ENCODE measurements around the gene TMEM117.

Gene TMEM117

DNA sequence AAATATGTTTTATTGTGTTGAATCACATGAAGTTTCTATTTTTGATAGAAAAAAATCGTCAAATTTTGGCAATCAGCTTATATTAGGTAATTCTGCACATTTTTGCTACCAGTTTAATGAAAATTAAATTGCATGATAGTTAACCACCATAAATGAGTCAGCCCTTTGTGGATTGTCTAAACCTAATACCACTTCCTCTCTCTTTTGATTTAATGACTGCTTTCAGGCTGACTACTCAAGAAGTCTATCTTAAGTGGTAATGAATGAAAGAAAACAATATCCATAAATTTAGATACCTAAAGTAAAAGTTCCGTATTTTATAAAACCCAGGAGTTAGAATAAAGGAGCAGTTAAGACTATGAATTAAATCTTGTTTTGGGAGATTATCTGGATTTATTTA lies 450.5 kb downstream of the TMEM117 start:
- peaks cover 6% of the 10 kb centered on the region for H3K9me3 Mint-ChIP-seq (ENCODE audit: low read depth)
- H3K4me1 Mint-ChIP-seq (ENCODE audit: low read depth), result peaks cover 23% of the 10 kb centered on the region
- H3K27me3 Mint-ChIP-seq, result no peaks in the 10 kb centered on the region
- no peak overlapping the region for H3K27ac Mint-ChIP-seq
- H3K4me3 Mint-ChIP-seq, result no peak overlapping the region
- peaks cover 13% of the 10 kb centered on the region for H3K36me3 Mint-ChIP-seq

DNA sequence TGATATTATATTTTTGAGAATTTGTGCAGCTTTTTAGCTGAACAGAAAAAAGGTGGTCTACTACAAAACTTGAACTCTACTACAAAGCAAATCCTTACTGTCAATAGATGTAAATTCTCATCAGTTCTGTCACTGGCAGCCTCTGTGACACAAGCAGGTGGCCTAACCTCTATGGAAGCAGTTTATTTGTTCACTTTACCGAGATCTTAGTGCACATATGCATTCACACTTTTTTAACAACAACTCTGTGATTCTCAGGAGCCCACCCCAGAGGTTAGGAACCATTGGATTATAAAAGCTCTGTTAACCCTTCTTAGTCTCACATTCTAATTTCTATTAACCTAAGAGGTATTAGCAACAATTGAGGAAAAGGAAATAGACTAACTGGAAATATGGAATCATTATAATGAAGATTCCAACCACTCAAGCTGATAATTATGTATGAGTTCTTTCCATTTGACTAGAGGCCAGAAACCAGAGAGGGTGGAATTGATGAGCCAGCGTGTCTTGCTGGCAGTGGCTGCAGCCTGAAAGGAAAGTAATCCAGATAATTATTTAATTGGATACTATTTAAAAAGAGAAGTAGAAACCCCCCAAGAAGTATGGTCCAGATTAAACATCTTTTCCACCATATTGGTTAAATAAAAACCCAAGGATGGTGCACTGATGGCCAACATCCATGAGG lies 451.1 kb downstream of the TMEM117 start:
- H3K36me3 Mint-ChIP-seq, result peaks cover 13% of the 10 kb centered on the region
- peaks cover 23% of the 10 kb centered on the region for H3K4me1 Mint-ChIP-seq (ENCODE audit: low read depth)
- no peak overlapping the region for H3K27ac Mint-ChIP-seq
- peaks cover 6% of the 10 kb centered on the region for H3K9me3 Mint-ChIP-seq (ENCODE audit: low read depth)
- no peak overlapping the region for H3K4me3 Mint-ChIP-seq
- H3K27me3 Mint-ChIP-seq, result no peaks in the 10 kb centered on the region

DNA sequence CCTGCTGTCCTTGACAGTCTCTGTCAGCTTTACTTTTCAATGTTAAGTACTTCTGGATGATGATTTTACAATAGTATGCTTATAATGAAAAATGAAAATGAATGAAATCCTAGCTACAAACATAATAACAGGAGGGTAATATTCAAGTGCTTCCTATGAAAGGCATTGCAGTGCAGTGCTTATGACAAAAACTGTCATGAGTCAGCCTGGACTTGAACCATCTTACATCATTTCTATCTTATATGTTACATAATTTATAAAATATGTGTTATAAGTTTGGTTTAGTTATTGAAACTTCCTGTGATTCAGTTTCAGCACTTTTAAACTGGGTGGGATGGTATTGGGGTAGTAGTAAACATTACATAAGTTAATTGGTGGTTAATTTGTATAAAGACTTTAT lies 451.7 kb downstream of the TMEM117 start:
- H3K27ac Mint-ChIP-seq, result no peak overlapping the region

GRCh38 chr12:44294649-44295048 lies 458.8 kb downstream of the TMEM117 start:
- Mint-ChIP-seq H3K4me1 (ENCODE audit: low read depth) (no peaks in the 10 kb centered on the region), H3K36me3 (peaks cover 27% of the 10 kb centered on the region), H3K4me3 (no peak overlapping the region), H3K27me3 (no peaks in the 10 kb centered on the region), H3K9me3 (ENCODE audit: low read depth) (peaks cover 21% of the 10 kb centered on the region), H3K27ac (no peak overlapping the region)

More for the DNA sequence above, 451.7 kb downstream of the TMEM117 start:
- Mint-ChIP-seq H3K36me3 (peaks cover 11% of the 10 kb centered on the region), H3K4me1 (ENCODE audit: low read depth) (peaks cover 23% of the 10 kb centered on the region), H3K9me3 (ENCODE audit: low read depth) (peaks cover 9% of the 10 kb centered on the region), H3K27me3 (no peaks in the 10 kb centered on the region), H3K4me3 (no peak overlapping the region)

DNA sequence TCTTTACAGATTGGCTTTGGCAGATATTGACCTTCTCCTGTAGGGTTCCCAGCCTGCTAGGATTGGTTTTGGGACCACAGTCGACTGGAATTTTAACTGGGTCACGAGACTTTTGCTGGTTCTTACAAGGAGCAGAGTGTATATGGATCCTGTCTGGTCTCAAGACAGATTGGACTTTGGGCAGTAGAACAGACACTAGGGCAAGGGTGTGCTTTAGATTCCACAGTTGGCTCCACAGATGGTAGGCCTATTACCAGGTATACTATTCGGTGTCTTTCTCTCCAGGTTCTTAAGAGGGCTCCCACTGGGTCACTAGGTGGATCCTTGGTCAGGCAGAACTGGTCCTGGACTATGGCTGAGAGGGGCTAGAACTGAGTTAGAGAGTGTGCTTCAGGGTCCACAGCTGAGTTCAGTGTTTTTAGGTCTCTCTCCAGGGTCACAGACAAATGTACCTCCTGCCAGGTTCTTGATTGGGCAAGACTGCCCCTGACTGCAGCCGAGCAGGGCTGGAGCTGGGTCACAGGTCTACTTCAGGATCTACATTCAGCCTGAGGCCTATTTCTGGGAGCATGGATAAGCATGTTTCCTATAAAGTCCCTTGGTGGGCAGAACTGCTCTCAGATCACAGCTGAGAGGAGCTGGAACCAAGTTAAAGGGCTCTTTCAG lies 460.2 kb downstream of the TMEM117 start:
- Mint-ChIP-seq H3K36me3 (peaks cover 31% of the 10 kb centered on the region), H3K9me3 (ENCODE audit: low read depth) (peaks cover 15% of the 10 kb centered on the region), H3K27ac (no peak overlapping the region), H3K4me1 (ENCODE audit: low read depth) (no peaks in the 10 kb centered on the region), H3K4me3 (no peak overlapping the region), H3K27me3 (no peaks in the 10 kb centered on the region)

DNA sequence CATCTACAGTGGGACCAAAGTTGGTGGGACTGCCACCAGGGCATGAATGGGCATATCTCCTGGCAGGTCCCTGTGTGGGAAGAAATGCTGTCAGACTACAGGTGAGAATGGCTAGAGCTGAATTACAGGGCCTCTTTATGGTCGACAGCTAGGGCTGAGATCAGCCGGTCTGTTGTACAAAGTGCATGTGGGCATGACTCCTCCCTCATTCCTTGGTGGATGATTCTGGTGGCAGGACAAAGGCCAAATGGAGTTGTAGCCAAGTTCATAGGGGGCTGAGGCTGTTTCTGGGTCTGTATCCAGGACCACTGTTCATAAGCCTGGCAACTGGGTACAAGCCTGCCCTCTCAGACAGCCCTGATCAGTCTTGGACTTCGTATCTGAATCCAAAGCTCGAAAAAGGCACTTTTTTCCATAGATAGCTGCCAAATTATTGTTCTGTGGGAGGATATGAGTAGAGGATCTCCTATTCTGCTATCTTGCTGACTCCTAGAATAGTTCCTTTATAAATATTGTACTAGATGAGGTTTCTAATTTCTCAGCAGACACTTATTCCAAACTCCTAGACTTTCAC lies 460.8 kb downstream of the TMEM117 start:
- Mint-ChIP-seq H3K9me3 (ENCODE audit: low read depth) (peaks cover 15% of the 10 kb centered on the region), H3K4me1 (ENCODE audit: low read depth) (no peaks in the 10 kb centered on the region), H3K27me3 (no peaks in the 10 kb centered on the region), H3K4me3 (no peak overlapping the region), H3K36me3 (peaks cover 34% of the 10 kb centered on the region), H3K27ac (no peak overlapping the region)

DNA sequence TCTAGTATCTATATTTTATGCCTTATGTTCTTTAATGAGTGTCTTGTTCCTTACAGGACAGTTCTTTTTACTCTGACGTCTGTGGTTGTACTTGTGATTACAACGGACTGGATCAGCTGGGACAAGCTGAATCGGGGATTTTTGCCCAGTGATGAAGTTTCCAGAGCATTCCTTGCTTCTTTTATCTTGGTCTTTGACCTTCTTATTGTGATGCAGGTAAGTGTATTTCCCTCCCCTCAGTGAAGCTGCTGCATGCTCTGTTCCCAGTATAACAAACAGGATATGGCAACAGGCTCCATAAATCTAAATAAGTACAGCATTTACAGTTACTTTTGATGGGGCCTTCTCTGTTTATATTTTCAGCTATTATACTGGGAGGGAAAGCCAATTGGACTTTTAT lies 463.6 kb downstream of the TMEM117 start:
- Mint-ChIP-seq H3K27ac (no peak overlapping the region), H3K9me3 (ENCODE audit: low read depth) (peaks cover 10% of the 10 kb centered on the region), H3K4me3 (no peak overlapping the region), H3K27me3 (no peaks in the 10 kb centered on the region), H3K36me3 (peaks cover 40% of the 10 kb centered on the region), H3K4me1 (ENCODE audit: low read depth) (no peaks in the 10 kb centered on the region)

DNA sequence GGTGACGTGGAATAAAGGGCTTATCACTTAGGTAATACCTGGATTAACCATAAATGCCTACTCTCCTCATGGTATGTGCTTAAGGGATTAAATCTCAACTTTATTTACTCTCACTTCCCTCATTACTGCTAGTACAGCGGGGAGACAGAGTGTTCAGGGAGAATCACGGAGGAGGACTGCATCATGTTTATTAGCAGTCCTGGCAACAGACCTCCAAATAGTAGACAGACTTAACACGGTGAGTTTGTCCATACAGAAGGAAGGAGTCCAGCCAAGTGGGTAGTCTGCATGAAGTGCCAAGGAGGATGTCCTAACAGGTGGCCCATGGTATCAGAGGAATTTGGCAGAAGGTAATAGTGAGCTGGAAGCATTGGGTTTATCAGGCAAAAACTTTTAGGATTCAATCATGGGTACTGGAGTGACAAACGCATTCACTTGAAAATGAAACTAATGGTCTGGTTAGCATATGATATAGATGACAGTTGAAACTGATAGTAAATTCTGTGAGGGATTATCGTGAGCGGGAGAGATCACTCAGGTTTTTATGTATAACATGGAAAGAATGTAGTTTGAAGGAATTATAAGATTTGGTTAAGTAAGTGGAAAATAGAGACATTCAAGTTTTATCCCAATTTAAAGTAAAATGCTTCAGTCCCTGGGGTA lies 471.8 kb downstream of the TMEM117 start:
- no peak overlapping the region for H3K27ac Mint-ChIP-seq
- H3K4me3 Mint-ChIP-seq, result no peak overlapping the region
- H3K27me3 Mint-ChIP-seq, result no peaks in the 10 kb centered on the region
- H3K36me3 Mint-ChIP-seq, result peaks cover 18% of the 10 kb centered on the region
- H3K9me3 Mint-ChIP-seq (ENCODE audit: low read depth), result no peaks in the 10 kb centered on the region
- H3K4me1 Mint-ChIP-seq (ENCODE audit: low read depth), result no peaks in the 10 kb centered on the region

- Mint-ChIP-seq H3K4me3 (no peak overlapping the region), H3K27me3 (no peaks in the 10 kb centered on the region), H3K4me1 (ENCODE audit: low read depth) (no peaks in the 10 kb centered on the region), H3K27ac (no peak overlapping the region), H3K36me3 (peaks cover 4% of the 10 kb centered on the region), H3K9me3 (ENCODE audit: low read depth) (peaks cover 5% of the 10 kb centered on the region)
These were observed 477.3 kb downstream of the TMEM117 start for GRCh38 chr12:44313188-44313587.

DNA sequence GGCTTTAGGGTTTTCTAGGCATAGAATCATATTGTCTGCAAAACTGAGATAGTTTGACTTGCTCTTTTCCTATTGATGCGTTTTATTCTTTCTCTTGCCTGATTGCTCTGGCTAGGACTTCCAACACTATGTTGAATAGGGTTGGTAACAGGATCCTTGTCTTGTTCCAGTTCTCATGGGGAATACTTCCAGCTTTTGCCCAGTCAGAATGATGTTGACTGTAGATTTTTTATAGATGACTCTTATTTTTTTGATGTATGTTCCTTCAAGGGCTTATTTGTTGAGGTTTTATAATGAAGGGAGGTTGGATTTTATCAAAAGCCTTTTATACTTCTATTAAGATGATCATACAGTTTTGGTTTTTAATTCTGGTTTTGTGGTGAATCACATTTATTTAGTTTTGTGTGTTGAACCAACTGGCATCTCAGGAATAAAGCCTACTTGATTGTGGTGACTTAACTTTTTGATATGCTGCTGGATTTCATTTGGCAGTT lies 478.2 kb downstream of the TMEM117 start:
- H3K27me3 Mint-ChIP-seq, result no peaks in the 10 kb centered on the region
- no peak overlapping the region for H3K27ac Mint-ChIP-seq
- peaks cover 5% of the 10 kb centered on the region for H3K9me3 Mint-ChIP-seq (ENCODE audit: low read depth)
- H3K4me3 Mint-ChIP-seq, result no peak overlapping the region
- peaks cover 4% of the 10 kb centered on the region for H3K36me3 Mint-ChIP-seq
- H3K4me1 Mint-ChIP-seq (ENCODE audit: low read depth), result no peaks in the 10 kb centered on the region

DNA sequence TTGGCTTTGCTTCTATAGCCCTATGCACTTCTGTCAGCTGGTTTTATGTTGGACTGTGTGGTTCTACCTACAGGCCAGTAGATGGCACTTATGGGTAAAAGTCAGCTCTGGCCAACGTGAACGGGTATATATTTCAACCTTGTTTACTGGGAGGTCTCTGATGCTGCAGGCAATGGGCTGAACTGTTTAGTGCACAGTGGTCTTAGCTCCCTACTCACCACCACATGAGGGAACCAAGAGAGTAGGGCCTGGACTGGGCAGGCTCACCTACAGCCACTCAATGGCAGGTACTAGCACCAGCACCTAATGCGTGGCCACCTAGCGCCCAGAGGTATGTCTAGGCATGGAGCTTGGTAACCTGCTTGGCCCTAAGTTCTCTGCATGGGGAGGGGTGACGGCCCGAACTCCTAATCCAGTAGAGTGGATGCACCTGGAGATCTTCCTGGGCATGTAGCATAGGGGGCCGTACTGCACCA lies 481.8 kb downstream of the TMEM117 start:
- Mint-ChIP-seq H3K27ac (no peak overlapping the region), H3K4me1 (ENCODE audit: low read depth) (no peaks in the 10 kb centered on the region), H3K9me3 (ENCODE audit: low read depth) (peaks cover 5% of the 10 kb centered on the region), H3K27me3 (no peaks in the 10 kb centered on the region), H3K4me3 (no peak overlapping the region), H3K36me3 (peaks cover 4% of the 10 kb centered on the region)

DNA sequence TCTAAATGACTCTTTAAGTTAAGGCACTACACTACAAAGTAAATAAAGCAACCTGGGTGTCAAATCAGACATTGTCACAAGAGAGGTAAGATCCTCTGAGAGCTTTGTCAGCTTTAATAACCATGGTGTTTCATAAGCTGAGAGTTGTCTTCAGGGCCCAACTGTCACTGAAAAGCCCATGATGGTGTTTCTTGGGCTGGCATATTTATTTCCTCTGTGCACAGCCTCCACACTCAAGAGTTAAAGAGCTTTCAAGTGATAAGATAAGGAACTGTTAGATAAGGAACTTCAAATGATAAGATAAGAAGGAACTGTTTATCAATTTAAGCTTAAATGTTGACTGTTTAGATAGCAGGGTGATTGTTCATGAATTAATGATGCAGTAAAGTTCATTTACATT lies 495.4 kb downstream of the TMEM117 start:
- no peaks in the 10 kb centered on the region for H3K4me1 Mint-ChIP-seq (ENCODE audit: low read depth)
- H3K36me3 Mint-ChIP-seq, result peaks cover 8% of the 10 kb centered on the region
- no peaks in the 10 kb centered on the region for H3K9me3 Mint-ChIP-seq (ENCODE audit: low read depth)
- H3K27ac Mint-ChIP-seq, result no peak overlapping the region
- H3K27me3 Mint-ChIP-seq, result no peaks in the 10 kb centered on the region
- H3K4me3 Mint-ChIP-seq, result no peak overlapping the region

- Mint-ChIP-seq H3K27me3 (no peaks in the 10 kb centered on the region), H3K36me3 (peaks cover 6% of the 10 kb centered on the region), H3K4me3 (no peak overlapping the region), H3K9me3 (ENCODE audit: low read depth) (no peaks in the 10 kb centered on the region), H3K4me1 (ENCODE audit: low read depth) (no peaks in the 10 kb centered on the region), H3K27ac (no peak overlapping the region)
These were observed 498.5 kb downstream of the TMEM117 start for GRCh38 chr12:44334347-44334746.

DNA sequence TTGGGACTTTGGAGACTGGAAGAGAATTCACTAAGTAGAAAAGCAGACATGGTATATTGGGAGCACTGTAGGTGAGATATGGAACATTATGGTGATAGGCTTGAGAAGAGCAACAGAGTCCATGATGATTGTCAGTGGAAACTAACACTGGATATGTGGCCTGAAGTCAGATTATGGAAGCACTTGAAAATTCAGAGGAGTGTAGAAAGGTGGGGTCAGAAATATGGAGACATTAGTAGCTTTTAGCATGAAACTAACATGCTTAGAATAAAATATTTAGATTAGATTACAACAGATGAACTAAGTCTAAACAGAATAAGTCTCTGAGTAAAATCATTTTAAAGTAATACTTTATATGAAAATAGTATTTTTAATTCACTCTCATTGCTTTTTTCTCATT lies 499.1 kb downstream of the TMEM117 start:
- Mint-ChIP-seq H3K4me1 (ENCODE audit: low read depth) (no peaks in the 10 kb centered on the region), H3K4me3 (no peak overlapping the region), H3K27ac (no peak overlapping the region), H3K36me3 (peaks cover 6% of the 10 kb centered on the region), H3K9me3 (ENCODE audit: low read depth) (no peaks in the 10 kb centered on the region), H3K27me3 (no peaks in the 10 kb centered on the region)

DNA sequence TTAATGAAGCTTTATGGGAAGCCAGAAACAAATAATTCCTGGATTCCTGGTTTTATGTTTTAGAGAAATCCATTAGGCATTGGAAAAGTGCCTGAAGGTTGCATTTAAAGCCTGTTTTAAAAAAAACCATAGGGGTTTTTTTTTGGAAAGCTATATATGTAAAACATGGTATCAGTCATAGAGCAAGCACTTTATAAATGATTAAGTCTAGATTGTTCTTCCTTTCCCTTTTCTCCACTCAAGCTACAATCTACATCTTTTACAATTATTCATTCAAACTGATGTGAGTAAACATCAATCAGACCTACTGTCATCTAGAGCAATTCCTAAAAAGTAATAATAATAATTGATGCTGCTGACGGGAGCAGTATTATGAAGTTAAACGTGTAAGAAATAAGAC lies 500.7 kb downstream of the TMEM117 start:
- H3K27me3 Mint-ChIP-seq, result no peaks in the 10 kb centered on the region
- no peak overlapping the region for H3K4me3 Mint-ChIP-seq
- no peaks in the 10 kb centered on the region for H3K9me3 Mint-ChIP-seq (ENCODE audit: low read depth)
- H3K27ac Mint-ChIP-seq, result no peak overlapping the region
- H3K4me1 Mint-ChIP-seq (ENCODE audit: low read depth), result no peaks in the 10 kb centered on the region
- peaks cover 6% of the 10 kb centered on the region for H3K36me3 Mint-ChIP-seq

Measured in activated naive CD8-positive, alpha-beta T cell (primary cell).